Measurements from ENCODE around the gene DHRS4.
A peak's percentile ranks its signal among the peaks of the same experiment; 100 is the strongest.

Gene DHRS4

DNA sequence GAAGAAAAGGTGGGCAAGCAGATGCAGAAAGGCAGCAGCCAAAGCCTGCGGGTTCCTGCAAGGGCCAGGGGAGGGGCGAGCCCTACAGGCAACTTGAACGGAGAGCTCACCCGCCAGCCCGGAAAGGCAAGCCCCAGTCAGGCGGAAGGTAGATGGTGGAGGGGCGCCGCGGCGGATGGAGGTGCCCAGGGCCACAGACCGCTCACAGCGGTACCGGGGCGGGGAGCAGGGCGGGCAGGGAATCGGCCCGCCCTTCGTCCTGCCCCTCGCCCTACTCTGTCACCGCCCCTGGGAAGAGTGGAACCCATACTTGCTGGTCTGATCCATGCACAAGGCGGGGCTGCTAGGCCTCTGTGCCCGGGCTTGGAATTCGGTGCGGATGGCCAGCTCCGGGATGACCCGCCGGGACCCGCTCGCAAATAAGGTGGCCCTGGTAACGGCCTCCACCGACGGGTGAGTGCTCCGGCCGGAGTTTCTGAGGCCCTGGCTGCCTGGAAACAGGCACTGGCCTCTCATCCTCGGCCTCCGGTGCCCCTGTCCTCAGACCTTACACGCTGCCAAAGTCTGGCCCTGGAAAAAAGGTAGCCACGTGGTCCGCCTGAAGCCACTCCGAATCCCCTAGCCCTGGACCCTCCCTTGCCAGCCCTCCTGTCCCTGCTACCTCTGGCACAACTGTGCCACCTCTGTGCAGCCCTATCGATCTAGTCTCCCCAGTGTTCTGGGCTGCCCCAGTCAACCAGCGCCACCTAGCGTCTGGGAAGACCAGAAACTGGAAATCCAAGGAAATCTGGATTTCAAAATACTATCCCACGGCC, at the start of gene DHRS4:
Gene DHRS4, plus strand, starts transcription at position 307 of the 815 bp plus-strand sequence. Its CDS starts 19 bp downstream, at position 326.
- peak; percentile 76 for DNase-seq

DNA sequence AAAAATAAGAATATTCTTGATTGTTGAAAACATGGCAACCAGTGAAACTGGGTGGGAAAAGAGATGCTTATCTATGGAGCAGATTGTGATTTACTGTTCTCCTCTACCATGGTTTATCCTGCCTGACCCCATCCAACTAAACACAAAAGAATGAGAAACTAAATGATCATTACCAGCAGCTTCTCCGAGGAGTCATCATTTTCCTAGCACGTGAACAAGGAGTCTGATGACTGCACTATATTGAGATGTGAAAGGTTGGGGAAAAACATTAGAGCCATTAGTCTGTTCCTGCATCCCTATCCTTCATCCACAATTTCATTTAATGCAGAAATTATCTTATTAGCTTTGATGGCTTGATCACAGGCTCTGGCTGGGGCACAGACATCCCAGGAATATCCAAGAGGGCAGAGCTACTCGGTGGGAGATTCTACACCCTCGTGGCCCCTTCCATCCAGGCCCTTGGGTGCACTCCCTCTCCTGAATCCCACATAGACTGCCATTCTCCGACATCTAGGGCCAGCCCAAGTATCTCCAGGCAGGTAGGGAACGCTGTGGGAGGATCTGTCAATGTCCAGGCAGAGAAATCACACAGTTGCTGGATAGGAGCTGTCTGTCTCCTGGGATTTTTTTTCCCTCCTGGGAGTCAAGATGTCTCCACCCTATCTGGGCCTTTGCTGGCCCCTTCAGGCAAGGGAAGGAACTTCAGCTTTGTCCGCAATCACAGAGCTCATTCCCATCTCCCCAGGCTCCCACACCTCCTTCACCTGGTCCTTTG, 43.3 kb upstream of the DHRS4 start:
- peak; percentile 70 for DNase-seq

- no peak for DNase-seq
Observed at GRCh38 chr14:23910876-23911210, 42.7 kb upstream of the DHRS4 start.

DNA sequence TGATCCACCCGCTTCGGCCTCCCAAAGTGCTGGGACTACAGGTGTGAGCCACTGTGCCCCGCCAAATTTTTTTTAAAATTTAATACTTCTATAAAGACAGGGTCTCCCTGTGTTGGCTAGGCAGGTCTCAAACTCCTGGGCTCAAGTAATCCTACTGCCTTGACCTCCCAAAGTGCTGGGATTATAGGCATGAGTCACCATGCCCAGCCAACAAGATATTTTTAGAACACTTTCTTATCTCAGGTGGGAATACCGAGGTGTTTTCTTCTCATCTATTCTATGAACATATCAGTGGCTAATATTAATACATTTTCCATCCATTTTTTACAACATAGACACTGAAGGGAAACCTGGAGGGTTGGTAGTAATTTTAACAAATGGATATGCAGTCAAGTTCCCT, 38.0 kb upstream of the DHRS4 start:
- DNase-seq = no peak

DNA sequence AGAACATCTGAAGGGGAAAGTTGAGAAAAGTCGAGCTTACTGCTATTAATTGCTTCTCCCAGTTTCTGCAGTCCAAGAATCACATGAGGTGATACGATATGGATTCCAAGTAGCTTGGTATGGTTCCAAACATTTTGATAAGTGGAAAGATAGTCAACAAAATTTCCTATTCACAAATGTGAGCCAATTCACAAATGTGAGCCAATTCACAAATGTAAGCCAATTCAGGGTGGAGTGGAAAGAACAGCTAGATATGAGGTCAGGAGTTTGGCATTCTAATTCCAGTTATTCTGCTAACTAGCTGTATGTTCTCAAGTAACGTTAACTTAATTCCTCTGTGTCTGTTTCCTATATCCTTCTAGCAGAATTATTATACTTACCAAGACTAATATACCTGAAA, 37.6 kb upstream of the DHRS4 start:
- DNase-seq = no peak

DNA sequence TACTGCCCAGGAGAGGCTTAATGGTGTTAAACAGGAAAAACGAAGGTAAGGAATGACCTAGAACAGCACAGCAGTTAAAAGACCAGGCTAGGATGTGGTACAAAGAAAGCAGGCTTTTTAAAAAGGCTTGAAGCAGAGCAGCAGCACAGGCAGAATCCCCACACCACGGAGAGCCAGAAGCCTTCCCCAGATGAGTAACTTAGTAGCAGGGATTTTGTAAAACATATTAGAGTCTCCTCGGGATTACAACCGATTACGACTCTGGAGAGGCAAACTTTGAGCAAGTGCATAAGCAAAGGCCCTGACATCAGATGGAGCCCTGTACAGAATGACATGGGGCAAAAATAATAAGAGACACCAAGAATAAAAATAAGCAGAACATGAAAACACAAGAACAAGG, 37.1 kb upstream of the DHRS4 start:
- DNase-seq = no peak

DNA sequence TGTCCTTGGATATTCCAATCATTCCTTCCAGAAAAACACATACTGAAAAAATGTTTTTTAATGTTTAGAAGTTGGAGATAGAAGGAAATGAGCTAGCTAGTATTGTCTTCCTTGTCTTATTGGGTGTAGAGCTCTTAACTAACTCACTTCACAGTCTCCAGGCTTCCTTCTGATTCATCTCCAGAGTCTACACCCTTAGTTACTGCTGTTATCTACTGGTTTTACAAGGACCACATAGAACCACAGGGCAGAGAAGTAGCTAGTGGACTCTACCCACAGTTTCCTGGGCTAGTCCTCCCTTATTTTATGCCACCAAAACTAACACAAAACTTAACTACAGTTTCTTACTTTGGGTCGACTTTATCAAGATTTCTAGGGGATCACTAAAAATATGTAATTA, 31.0 kb upstream of the DHRS4 start:
- no peak for DNase-seq

- no peak for DNase-seq
Observed at GRCh38 chr14:23925523-23926075, 28.0 kb upstream of the DHRS4 start.

DNA sequence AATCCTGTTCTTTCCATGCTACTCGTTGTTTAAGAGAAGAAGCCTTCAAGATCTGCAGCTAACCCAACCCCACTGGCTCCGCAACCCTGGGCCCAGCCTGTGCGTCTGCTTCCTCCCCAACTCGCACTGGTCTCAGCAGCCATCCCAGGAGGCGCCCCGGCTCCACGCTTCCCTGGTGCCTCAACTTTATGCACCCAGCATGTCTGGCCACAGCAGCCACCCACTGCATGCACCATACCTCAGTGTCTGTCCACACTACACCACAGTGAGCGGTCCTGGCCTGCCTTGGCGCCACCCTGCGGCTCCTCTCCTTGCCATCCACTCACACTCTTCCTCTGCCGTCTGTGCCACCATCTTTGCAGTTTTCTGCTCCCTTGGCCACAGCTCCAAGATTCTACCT, 27.0 kb upstream of the DHRS4 start:
- no peak for DNase-seq

DNA sequence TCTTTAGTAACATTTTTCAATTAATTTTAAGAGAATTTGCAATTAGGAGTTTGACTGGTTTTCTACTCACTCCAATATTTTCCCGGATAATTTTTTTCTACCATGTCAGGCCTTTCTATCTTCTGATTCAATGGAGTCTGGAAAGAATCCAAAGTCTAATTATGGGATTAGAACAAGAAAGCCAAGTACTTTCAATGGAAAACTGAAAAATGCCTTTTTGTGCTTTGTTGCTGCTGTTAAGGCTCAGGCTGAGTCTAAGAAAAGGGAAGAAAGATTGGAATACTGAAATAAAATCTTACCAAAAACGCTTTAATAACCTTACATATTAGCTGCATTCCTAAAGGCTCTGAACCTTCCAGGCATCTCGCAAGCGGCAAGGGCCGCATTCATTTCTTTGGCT, 24.4 kb upstream of the DHRS4 start:
- no peak for DNase-seq

DNA sequence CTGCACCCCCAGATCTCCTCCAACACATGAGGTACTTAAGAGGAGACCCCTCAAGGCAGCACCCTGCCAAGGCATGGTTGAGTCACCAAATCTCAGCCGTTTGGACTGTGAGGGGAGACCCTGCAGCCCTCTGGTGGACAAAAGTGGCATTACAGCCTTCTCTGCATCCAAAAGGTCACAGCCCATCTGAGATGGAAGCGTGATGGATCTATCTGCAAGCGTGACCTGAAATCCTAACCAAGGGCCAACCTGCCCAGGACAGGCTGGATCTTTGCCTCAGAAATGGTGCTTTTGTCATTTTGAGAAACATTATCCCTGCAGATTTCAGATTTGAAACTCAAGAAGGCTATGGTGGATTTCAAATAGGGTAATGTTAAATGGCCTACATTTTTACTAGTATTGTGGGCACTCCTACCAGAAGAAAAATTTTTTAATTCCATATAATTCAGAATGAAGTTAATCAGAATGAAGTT, 23.7 kb upstream of the DHRS4 start:
- DNase-seq = peak; percentile 54

DNA sequence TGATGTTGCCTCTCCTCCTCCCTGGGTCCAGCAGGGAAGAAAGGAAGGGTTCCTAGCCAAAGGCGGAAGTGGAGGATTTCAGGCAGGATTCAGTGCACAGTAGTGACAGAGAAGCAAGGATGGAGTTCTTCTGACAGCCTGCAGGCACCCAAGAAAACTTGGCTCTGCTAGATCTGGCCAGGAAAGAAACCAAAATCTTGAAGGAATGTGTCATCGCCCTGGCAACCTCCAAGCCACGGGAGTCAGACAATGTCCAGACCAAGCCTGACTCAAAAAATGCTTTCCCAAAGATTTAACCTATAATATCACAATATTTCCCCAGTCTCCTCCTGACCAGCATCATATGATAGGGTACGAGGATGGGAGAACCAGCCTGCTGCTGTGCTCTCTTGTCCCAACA, 22.8 kb upstream of the DHRS4 start:
- DNase-seq = no peak

DNA sequence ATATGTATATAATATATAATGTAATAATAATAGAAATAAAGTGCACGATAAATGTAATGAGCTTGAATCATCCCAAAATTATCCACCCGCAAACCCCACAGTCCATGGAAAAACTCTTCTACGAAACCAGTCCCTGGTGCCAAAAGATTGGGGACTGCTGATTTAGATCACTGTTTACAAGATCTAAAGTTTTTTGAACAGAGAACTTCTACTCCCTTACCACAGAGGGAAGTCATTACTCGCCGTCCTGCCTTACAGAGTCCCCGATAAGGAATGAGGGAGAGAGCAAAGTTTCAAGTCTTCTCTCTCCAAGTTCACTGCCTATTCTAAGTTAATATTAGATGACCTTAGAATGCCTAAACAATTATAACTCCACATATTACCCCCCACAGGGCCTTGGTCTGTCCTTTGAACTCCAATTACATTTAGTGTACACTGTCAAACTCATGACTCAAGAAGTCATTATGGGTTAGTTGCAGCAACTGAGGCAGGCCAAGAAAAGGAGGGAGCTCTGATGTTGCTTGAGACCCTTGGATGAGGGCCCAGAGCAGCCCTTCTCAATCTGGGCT, 21.8 kb upstream of the DHRS4 start:
- no peak for DNase-seq

GRCh38 chr14:23932639-23933038, 20.9 kb upstream of the DHRS4 start:
- no peak for DNase-seq

DNA sequence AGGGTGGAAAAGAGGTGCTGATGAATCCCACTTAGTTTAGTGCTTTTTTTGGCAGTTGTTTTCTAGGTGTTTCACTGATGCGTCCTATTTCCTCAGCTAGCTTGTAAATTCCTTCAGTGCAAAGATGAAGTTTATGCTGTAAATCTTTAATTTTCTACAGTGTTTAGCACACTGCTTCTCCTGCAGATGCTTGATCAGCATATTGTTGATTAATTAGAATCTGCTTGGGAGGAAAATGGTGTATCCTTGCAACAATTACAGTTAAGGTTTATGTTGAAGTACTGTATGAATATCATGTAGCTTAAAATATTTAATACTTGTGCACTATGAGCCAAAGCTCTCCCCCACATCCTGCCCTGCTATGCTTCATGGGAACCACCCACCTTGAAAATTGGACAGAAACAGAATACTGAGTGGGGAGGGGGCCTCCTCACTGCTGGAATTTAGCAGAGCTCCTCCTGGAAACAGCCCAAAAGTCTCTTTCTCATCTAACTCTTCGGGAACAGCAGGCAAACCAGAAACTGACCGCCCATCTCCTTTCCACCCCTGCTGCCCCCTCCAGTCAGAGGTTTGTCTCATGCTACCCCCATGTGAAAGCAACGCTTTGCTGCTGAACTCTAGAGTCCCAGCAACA, 20.3 kb upstream of the DHRS4 start:
- no peak for DNase-seq

DNA sequence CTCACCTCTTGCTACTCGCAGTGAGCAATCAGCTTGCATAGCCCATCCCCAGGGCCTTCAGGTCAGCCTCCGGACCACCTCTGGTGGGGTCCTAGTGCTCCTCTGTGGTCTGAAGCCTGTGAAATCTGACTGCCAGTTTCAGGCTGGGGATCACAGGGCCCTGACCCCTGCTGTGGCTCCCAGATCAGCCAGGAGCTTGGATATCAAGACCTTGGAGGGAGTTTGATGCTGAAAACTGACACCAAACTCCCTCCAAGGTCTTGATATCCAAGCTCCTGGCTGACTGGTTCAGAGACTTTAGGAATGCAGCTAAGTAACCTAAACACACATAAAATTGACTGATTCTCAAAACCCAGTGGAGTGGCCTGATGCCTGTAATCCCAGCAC, 19.8 kb upstream of the DHRS4 start:
- DNase-seq = no peak

DNA sequence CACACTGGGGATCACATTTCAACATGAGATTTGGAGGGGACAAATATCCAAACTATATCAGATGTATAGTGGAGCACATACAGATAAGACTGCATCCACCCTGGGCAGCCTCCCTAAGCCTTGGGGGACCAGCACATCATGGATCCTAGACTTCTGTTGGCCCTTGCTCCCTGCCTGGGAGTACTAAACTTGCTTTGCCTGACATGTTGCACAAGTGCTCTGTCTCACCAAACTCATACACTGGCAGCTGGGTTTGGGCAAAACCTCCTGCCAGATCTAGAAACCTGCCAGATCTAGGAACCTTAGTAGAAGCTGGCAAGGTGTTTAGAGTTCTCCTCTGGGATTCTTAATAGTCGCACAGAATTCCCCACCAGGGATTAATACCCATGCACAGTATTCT, 18.4 kb upstream of the DHRS4 start:
- DNase-seq = no peak

DNA sequence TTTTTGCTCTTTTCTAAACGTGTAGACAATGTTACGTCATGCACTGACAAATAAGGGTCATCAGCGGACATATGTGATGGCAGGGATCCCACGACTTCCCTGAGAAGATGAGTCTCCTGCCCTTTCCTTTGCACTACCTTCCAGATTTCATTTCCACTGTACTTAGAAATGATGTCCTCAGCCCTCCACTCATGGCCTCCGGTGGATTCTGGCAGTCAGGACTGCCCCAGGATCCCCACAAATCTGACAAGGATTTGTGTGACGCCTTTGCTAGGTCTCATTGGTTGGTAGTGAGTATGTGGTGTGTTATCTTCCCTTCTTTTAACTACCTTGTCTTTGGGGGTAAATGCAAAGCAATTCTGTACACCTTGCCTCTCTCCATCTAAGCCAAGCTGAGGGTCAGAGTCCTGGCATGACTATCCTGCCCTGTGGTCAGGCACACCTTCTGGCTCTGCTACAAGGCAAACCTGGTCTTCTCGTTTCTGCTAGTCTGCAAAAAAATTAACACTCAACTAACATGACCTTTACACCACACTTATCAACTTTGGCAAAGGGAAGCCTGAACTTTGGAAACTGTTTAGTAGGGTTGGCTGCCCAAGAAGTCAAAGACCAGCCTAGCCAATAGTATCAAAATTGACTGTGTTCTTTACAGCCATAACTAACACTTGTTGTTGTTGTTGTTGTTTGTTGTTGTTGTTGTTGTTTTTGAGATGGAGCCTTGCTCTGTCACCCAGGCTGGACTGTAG, 17.3 kb upstream of the DHRS4 start:
- no peak for DNase-seq

GRCh38 chr14:23937203-23937602, 16.4 kb upstream of the DHRS4 start:
- DNase-seq = no peak

- DNase-seq = no peak
Observed at GRCh38 chr14:23938823-23939222, 14.7 kb upstream of the DHRS4 start.

DNA sequence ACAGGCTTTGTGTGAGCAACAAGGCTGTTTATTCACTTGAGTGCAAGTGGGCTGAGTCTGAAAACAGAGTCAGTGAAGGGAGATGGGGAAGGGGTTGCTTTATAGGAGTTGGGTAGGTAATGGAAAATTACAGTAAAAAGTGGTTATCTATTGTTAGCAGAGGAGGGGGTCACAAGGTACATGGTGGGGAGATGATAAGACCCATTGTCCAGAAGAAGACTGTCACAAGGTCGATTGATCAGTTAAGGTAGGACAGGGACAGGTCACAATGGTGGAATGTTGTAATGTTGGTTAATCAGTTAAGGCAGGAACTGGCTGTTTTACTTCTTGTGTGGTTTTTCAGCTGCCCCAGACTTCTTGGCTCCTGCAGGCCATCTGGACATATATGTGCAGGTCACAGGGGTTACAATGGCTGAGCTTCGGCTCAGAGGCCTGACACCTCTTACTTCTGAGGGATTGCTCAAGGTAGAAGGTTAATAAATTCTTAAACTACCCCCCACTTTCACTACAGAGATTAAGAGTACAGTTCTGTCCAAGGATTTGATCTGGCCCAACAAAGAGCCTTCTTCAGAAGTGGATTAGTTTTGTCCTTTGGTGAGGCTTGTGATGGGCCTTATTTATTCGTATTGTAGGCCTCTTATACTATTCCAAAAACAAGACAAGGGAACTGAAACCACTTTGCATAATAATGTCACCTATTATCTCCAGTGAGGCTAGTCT, 13.8 kb upstream of the DHRS4 start:
- no peak for DNase-seq

GRCh38 chr14:23941230-23941629, 12.3 kb upstream of the DHRS4 start:
- no peak for DNase-seq

Measured in NCI-H1436 (cell line).